T-helper 2 cell treated with Interferon-gamma antibody and Interleukin-4, amounts not matched to agents 100 ng/mL and 5 ng/mL, for 36 hours (primary cell): Measurements from ENCODE around the gene RNF151. TPM values are rescaled to one million over a fixed set of nuclear protein-coding genes. Genes with fewer than 3 reads are reported as not detected.
"Not testable (repeated sequence)": the region's sequence is repeated elsewhere in the genome, so short reads cannot be mapped to it uniquely, and the experiment has no call there.

Experiments used
- intact Hi-C: fragments of 100-400 bp; cut with micrococcal nuclease; formaldehyde crosslinking; loops from one replicate; pipeline ENCODE4 v1.15.1; 2023
- total RNA-seq: library from RNA; stranded (reverse); gene quantifications from 2 replicates; pipeline ENCODE4 v1.2.3, GENCODE V29; 2022

RNF151 gene
- total RNA-seq, 1 donor from 2014 or later: 0.18 TPM

- intact Hi-C loops: loop anchor here (5.0 kb wide), 1 partner anchor 33 kb away; the partner anchor contains the start of gene TBL3
Measured at GRCh38 chr16:2004795-2005517, 38.3 kb downstream of the RNF151 start.

GRCh38 chr16:2005646-2006045 is 39.0 kb downstream of the RNF151 start:
- intact Hi-C loops: loop anchor here (5.0 kb wide), 1 partner anchor 33 kb away; the partner anchor contains the start of gene TBL3

GRCh38 chr16:2006317-2006716 is 39.7 kb downstream of the RNF151 start:
- intact Hi-C loops: loop anchor here (5.0 kb wide), 1 partner anchor 34 kb away; the partner anchor contains the start of gene TBL3

GRCh38 chr16:2007081-2007836 is 40.6 kb downstream of the RNF151 start:
- intact Hi-C loops: loop anchor here (5.0 kb wide), 1 partner anchor 35 kb away; the partner anchor contains the start of gene TBL3

- intact Hi-C loops: loop anchor here (5.0 kb wide), 1 partner anchor 36 kb away; the partner anchor contains the start of gene TBL3
Measured at GRCh38 chr16:2008009-2008526, 41.4 kb downstream of the RNF151 start.

GRCh38 chr16:2008631-2009163 is 42.0 kb downstream of the RNF151 start:
- intact Hi-C loops: loop anchor here (5.0 kb wide), 1 partner anchor 36 kb away; the partner anchor contains the start of gene TBL3

GRCh38 chr16:2009164-2009711 is 42.6 kb downstream of the RNF151 start:
- intact Hi-C loops: loop anchor here (5.0 kb wide), 1 partner anchor 37 kb away; the partner anchor contains the start of gene TBL3

GRCh38 chr16:2009791-2010510 is 43.3 kb downstream of the RNF151 start, which contains the start of gene ZNF598:
Gene ZNF598 (minus strand): TSS chr16:2009821.
- intact Hi-C loops: loop anchor here (1.0 to 5.0 kb wide), 2 partner anchors 38 to 145 kb away; partner anchors contain the start of genes TBL3 and TRAF7

- intact Hi-C loops: not testable (repeated sequence)
Measured at GRCh38 chr16:2011726-2012125, 45.1 kb downstream of the RNF151 start.

GRCh38 chr16:2013527-2013926 is 46.9 kb downstream of the RNF151 start:
- intact Hi-C loops: no loop called here

- intact Hi-C loops: no loop called here
Measured at GRCh38 chr16:2015117-2015946, 48.7 kb downstream of the RNF151 start.

GRCh38 chr16:2015947-2016208 is 49.2 kb downstream of the RNF151 start:
- intact Hi-C loops: no loop called here

- intact Hi-C loops: no loop called here
Measured at GRCh38 chr16:2016407-2016922, 49.8 kb downstream of the RNF151 start.

Other genes starting within 250 kb of the RNF151 start
- 33.3 and 34.3 TPM in 2 replicates for gene NME3, start 195.3 kb upstream of the RNF151 start, total RNA-seq
- gene EME2, start 194.0 kb upstream of the RNF151 start, total RNA-seq: 29.2 and 34.1 TPM in 2 replicates
- 121 and 131 TPM in 2 replicates for gene MRPS34, start 193.7 kb upstream of the RNF151 start, total RNA-seq
- gene SPSB3, start 184.3 kb upstream of the RNF151 start, total RNA-seq: 29.5 and 32.7 TPM in 2 replicates
- 55.1 and 55.6 TPM in 2 replicates for gene NUBP2, start 183.9 kb upstream of the RNF151 start, total RNA-seq
- gene IGFALS, start 173.2 kb upstream of the RNF151 start, total RNA-seq: 0.11 TPM in 1 of 2 replicates, not detected in the other
- gene HAGH, start 140.0 kb upstream of the RNF151 start, total RNA-seq: 43.4 and 46.1 TPM in 2 replicates
- 10.5 and 11.6 TPM in 2 replicates for gene FAHD1, start 139.7 kb upstream of the RNF151 start, total RNA-seq
- not detected in 2 replicates for gene MEIOB, start 94.7 kb upstream of the RNF151 start, total RNA-seq
- not detected in 2 replicates for gene HS3ST6, start 48.4 kb upstream of the RNF151 start, total RNA-seq
- 14.0 and 14.1 TPM in 2 replicates for gene MSRB1, start 23.7 kb upstream of the RNF151 start, total RNA-seq
- not detected in 2 replicates for gene RPL3L, start 12.2 kb upstream of the RNF151 start, total RNA-seq
- 119 and 123 TPM in 2 replicates for gene NDUFB10, start 7.3 kb upstream of the RNF151 start, total RNA-seq
- gene RPS2, start 2.0 kb upstream of the RNF151 start, total RNA-seq: 2,826 and 2,856 TPM in 2 replicates
- gene TBL3, start 5.2 kb downstream of the RNF151 start, total RNA-seq: 36.7 and 38.2 TPM in 2 replicates
- gene NOXO1, start 14.6 kb downstream of the RNF151 start, total RNA-seq: 0.25 and 0.55 TPM in 2 replicates
- 24.4 and 27.1 TPM in 2 replicates for gene GFER, start 17.3 kb downstream of the RNF151 start, total RNA-seq
- 4.9 and 5.3 TPM in 2 replicates for gene SYNGR3, start 23.1 kb downstream of the RNF151 start, total RNA-seq
- 58.9 and 63.6 TPM in 2 replicates for gene ZNF598, start 43.0 kb downstream of the RNF151 start, total RNA-seq
- gene NPW, start 52.9 kb downstream of the RNF151 start, total RNA-seq: 0.70 and 0.80 TPM in 2 replicates
- gene NHERF2, start 60.0 kb downstream of the RNF151 start, total RNA-seq: 2.2 and 3.1 TPM in 2 replicates
- gene NTHL1, start 81.0 kb downstream of the RNF151 start, total RNA-seq: 32.9 and 33.2 TPM in 2 replicates
- gene TSC2, start 81.1 kb downstream of the RNF151 start, total RNA-seq: 96.9 and 110 TPM in 2 replicates
- gene PKD1, start 169.0 kb downstream of the RNF151 start, total RNA-seq: 68.5 and 77.3 TPM in 2 replicates
- gene RAB26, start 181.8 kb downstream of the RNF151 start, total RNA-seq: 0.59 TPM in 1 of 2 replicates, not detected in the other
- gene TRAF7, start 188.9 kb downstream of the RNF151 start, total RNA-seq: 57.6 and 62.8 TPM in 2 replicates
- 0.16 and 0.20 TPM in 2 replicates for gene CASKIN1, start 229.7 kb downstream of the RNF151 start, total RNA-seq
- gene MLST8, start 238.6 kb downstream of the RNF151 start, total RNA-seq: 38.4 and 39.4 TPM in 2 replicates
- gene BRICD5, start 244.0 kb downstream of the RNF151 start, total RNA-seq: 10.6 and 12.1 TPM in 2 replicates
- 24.4 and 26.1 TPM in 2 replicates for gene PGP, start 248.0 kb downstream of the RNF151 start, total RNA-seq